CD14-positive monocyte (primary cell): ENCODE results near the gene GIMAP7. TPM values are rescaled to one million over a fixed set of nuclear protein-coding genes. Genes with fewer than 3 reads are reported as not detected.
A peak's percentile ranks its signal among the peaks of the same experiment; 100 is the strongest.

ENCODE experiments used
- DNase-seq, 3 donors: peaks; one replicate each; pipeline ENCODE4 v3.0.0-alpha.2; 2011 to 2022
- H2AFZ ChIP-seq: 2 replicates; pipeline ENCODE4 v1.6.0; 2012; ENCODE audit warnings: mild to moderate bottlenecking, low read depth, low read length, inconsistent platforms; ENCODE audit not compliant: insufficient read depth, poor library complexity, severe bottlenecking
- H3K27ac ChIP-seq, 2 donors: 1 replicate in 1 of 2; 2 replicates in 1 of 2; pipeline ENCODE4 v1.5.1; 2012 to 2013; ENCODE audit warnings: low read length in 2 of 2, control low read depth in 1 of 2, inconsistent platforms in 1 of 2, low read depth in 1 of 2, mild to moderate bottlenecking in 1 of 2
- H3K27me3 ChIP-seq, 2 donors: one replicate each; pipeline versions ENCODE4 v1.6.0 to v1.6.1; 2011 to 2013; ENCODE audit warnings: low read length in 2 of 2; ENCODE audit not compliant: control insufficient read depth in 2 of 2, insufficient read depth in 2 of 2
- H3K36me3 ChIP-seq, 2 donors: replicated peaks in 1 of 2; 1 replicate in 1 of 2; 2 replicates in 1 of 2; pipeline versions ENCODE4 v1.5.1 to v1.6.1; 2012 to 2013; ENCODE audit warnings: low read length in 2 of 2, control low read depth in 1 of 2, inconsistent platforms in 1 of 2, mild to moderate bottlenecking in 1 of 2; ENCODE audit not compliant: insufficient read depth in 2 of 2, control insufficient read depth in 1 of 2
- H3K4me1 ChIP-seq, 2 donors: 1 replicate in 1 of 2; 2 replicates in 1 of 2; pipeline versions ENCODE4 v1.5.1 to v1.6.1; 2012 to 2013; ENCODE audit warnings: low read length in 2 of 2, control low read depth in 1 of 2, inconsistent platforms in 1 of 2, mild to moderate bottlenecking in 1 of 2, moderate library complexity in 1 of 2; ENCODE audit not compliant: insufficient read depth in 2 of 2, control insufficient read depth in 1 of 2
- H3K4me2 ChIP-seq: replicated peaks from 2 replicates; pipeline ENCODE3; 2012; ENCODE audit warnings: low read length, moderate library complexity, mild to moderate bottlenecking; ENCODE audit not compliant: poor library complexity, severe bottlenecking; ENCODE audit errors: extremely low read depth
- H3K4me3 ChIP-seq, 3 experiments: fragments of 200-600 bp in 1 of 3; sonication (generic) in 1 of 3; replicated peaks in 1 of 3; 1 replicate in 2 of 3; 2 replicates in 1 of 3; pipeline ENCODE4 v1.5.1; 2011 to 2013; ENCODE audit warnings: low read length in 3 of 3, mild to moderate bottlenecking in 3 of 3, control low read depth in 2 of 3, low read depth in 2 of 3, inconsistent platforms in 1 of 3, moderate library complexity in 1 of 3
- H3K79me2 ChIP-seq: 2 replicates; pipeline ENCODE4 v1.6.0; 2012; ENCODE audit warnings: mild to moderate bottlenecking, control low read depth, inconsistent platforms, low read length, moderate library complexity; ENCODE audit not compliant: insufficient read depth
- H3K9ac ChIP-seq: 2 replicates; pipeline ENCODE4 v1.6.0; 2017; ENCODE audit warnings: low read length, mild to moderate bottlenecking; ENCODE audit not compliant: insufficient read depth, poor library complexity, severe bottlenecking
- H3K9me3 ChIP-seq, 2 donors: replicated peaks in 1 of 2; 1 replicate in 1 of 2; 2 replicates in 1 of 2; pipeline versions ENCODE4 v1.5.1 to v1.6.1; 2012 to 2013; ENCODE audit warnings: low read length in 2 of 2, control low read depth in 1 of 2; ENCODE audit not compliant: control insufficient read depth in 1 of 2, insufficient read depth in 1 of 2
- H4K20me1 ChIP-seq: 2 replicates; pipeline ENCODE4 v1.6.0; 2012; ENCODE audit warnings: mild to moderate bottlenecking, low read length, control low read depth, moderate library complexity; ENCODE audit not compliant: insufficient read depth
- H3K27ac Mint-ChIP-seq, 7 donors: one replicate each; pipeline ENCODE4 v1.8.0; 2020; ENCODE audit warnings: mild to moderate bottlenecking in 7 of 7, mixed read lengths in 7 of 7, moderate library complexity in 6 of 7, inconsistent platforms in 2 of 7
- H3K27me3 Mint-ChIP-seq, 3 donors: one replicate each; pipeline ENCODE4 v1.8.0; 2021 to 2022; ENCODE audit warnings: low read depth in 3 of 3, mild to moderate bottlenecking in 3 of 3, mixed read lengths in 3 of 3, moderate library complexity in 3 of 3, inconsistent platforms in 1 of 3
- H3K36me3 Mint-ChIP-seq, 2 donors: one replicate each; pipeline ENCODE4 v1.8.0; 2020; ENCODE audit warnings: mixed read lengths in 2 of 2, inconsistent platforms in 1 of 2, mild to moderate bottlenecking in 1 of 2
- H3K4me1 Mint-ChIP-seq: one replicate; pipeline ENCODE4 v1.8.0; 2020; ENCODE audit warnings: mild to moderate bottlenecking, mixed read lengths
- H3K4me3 Mint-ChIP-seq, 2 donors: one replicate each; pipeline ENCODE4 v1.8.0; 2020; ENCODE audit warnings: mild to moderate bottlenecking in 2 of 2, mixed read lengths in 2 of 2, moderate library complexity in 1 of 2
- H3K9me3 Mint-ChIP-seq, 7 donors: one replicate each; pipeline ENCODE4 v1.8.0; 2020 to 2022; ENCODE audit warnings: mixed read lengths in 7 of 7, mild to moderate bottlenecking in 6 of 7, moderate library complexity in 6 of 7, inconsistent platforms in 2 of 7
- CTCF ChIP-seq: fragments of 200-600 bp; IDR thresholded peaks from one replicate; pipeline ENCODE4 v1.8.0; 2022; ENCODE audit warnings: antibody characterized with exemption, mild to moderate bottlenecking
- WGBS: methylation state at CpG from one replicate; pipeline ENCODE4 v1.1.5; 2013; ENCODE audit warnings: missing lambda C conversion rate; ENCODE audit not compliant: insufficient coverage; 5-methylcytosine and 5-hydroxymethylcytosine counted together
- intact Hi-C, 2 donors: fragments of 100-400 bp; cut with micrococcal nuclease; formaldehyde crosslinking; loops; one replicate each; pipeline versions ENCODE4 v1.15.0 to v1.15.1; 2023
- polyA plus RNA-seq, 3 donors: library from polyadenylated mRNA; depleted of rRNA in 1 of 3; unstranded in 2 of 3; stranded (reverse) in 1 of 3; fragments of 300-500 nt in 2 of 3; fragments of >200 nt in 1 of 3; fragmentation: Illumina TruSeq in 2 of 3; gene quantifications; 1 replicate in 2 of 3; 2 replicates in 1 of 3; pipeline ENCODE4 v1.2.3, GENCODE V29; 2012 to 2021

GIMAP7 gene
- polyA plus RNA-seq, 3 donors, result 26.2 to 115 (median 54.5) TPM

GRCh38 chr7:150502519-150502918 lies 12.2 kb upstream of the GIMAP7 start:
- peak overlapping the region; percentile 46 to 80 (median 70) for H3K27ac Mint-ChIP-seq
- H3K4me1 ChIP-seq, result peaks cover 24 to 32% of the 10 kb centered on the region in 2 donors
- intact Hi-C loops, result no loop called here
- H3K79me2 ChIP-seq, result no peaks in the 10 kb centered on the region
- peak overlapping the region; percentile 12 for H3K4me2 ChIP-seq
- no peak for TF ChIP-seq CTCF
- no peak overlapping the region for H3K9ac ChIP-seq
- no peak for DNase-seq
- H3K36me3 Mint-ChIP-seq, result peaks cover 2 to 3% of the 10 kb centered on the region in 2 donors
- H3K4me1 Mint-ChIP-seq, result peaks cover 45% of the 10 kb centered on the region
- H4K20me1 ChIP-seq, result no peaks in the 10 kb centered on the region
- peak overlapping the region in 1 of 2 donors; percentile 34 for H3K27ac ChIP-seq
- no peak overlapping the region for H3K4me3 ChIP-seq
- H3K9me3 Mint-ChIP-seq, result peaks cover 0 to 15% (median 7%) of the 10 kb centered on the region in 7 donors
- H3K27me3 ChIP-seq, result no peaks in the 10 kb centered on the region
- peak overlapping the region in 1 of 2 donors; percentile 39 for H3K4me3 Mint-ChIP-seq
- no peak overlapping the region for H2AFZ ChIP-seq
- H3K27me3 Mint-ChIP-seq, result peaks cover 0 to 2% (median 2%) of the 10 kb centered on the region in 3 donors
- no peaks in the 10 kb centered on the region for H3K9me3 ChIP-seq
- H3K36me3 ChIP-seq, result no peaks in the 10 kb centered on the region

- Histone ChIP-seq H3K4me3 (no peak overlapping the region), H4K20me1 (no peaks in the 10 kb centered on the region), H3K27me3 (no peaks in the 10 kb centered on the region), H3K9ac (no peak overlapping the region), H3K79me2 (no peaks in the 10 kb centered on the region), H3K4me2 (peak overlapping the region; percentile 12), H3K9me3 (no peaks in the 10 kb centered on the region), H3K4me1 (peaks cover 24 to 32% of the 10 kb centered on the region in 2 donors), H2AFZ (no peak overlapping the region), H3K27ac (peak overlapping the region in 1 of 2 donors; percentile 34), H3K36me3 (no peaks in the 10 kb centered on the region)
- peaks cover 0 to 2% (median 0%) of the 10 kb centered on the region in 3 donors for H3K27me3 Mint-ChIP-seq
- intact Hi-C loops, result no loop called here
- TF ChIP-seq CTCF, result no peak
- peak overlapping the region in 1 of 2 donors; percentile 39 for H3K4me3 Mint-ChIP-seq
- no CpG with 5 or more reads among the region's 4 CpGs for WGBS
- peaks cover 40% of the 10 kb centered on the region for H3K4me1 Mint-ChIP-seq
- H3K27ac Mint-ChIP-seq, result peak overlapping the region in 5 of 7 donors; percentile 5 to 72 (median 46)
- H3K36me3 Mint-ChIP-seq, result peaks cover 2 to 3% of the 10 kb centered on the region in 2 donors
- DNase-seq, result no peak
- H3K9me3 Mint-ChIP-seq, result peaks cover 0 to 13% (median 6%) of the 10 kb centered on the region in 7 donors
Observed at GRCh38 chr7:150503155-150503554, 11.5 kb upstream of the GIMAP7 start.
